GM23248 (cell line): ENCODE measurements around the gene KIF12. TPM values are rescaled to one million over a fixed set of nuclear protein-coding genes. Genes with fewer than 3 reads are reported as not detected.
A peak's percentile ranks its signal among the peaks of the same experiment; 100 is the strongest.
"Not testable (repeated sequence)": the region's sequence is repeated elsewhere in the genome, so short reads cannot be mapped to it uniquely, and the experiment has no call there.

ENCODE experiments used
- DNase-seq: peaks from one replicate; pipeline ENCODE4 v3.0.0-alpha.2; 2015
- H2AFZ ChIP-seq: fragments of 200-600 bp; sonication (generic); 2 replicates; pipeline ENCODE4 v1.6.1; 2016; ENCODE audit warnings: antibody characterized with exemption
- H3F3A ChIP-seq: fragments of 200-600 bp; sonication (generic); 2 replicates; pipeline ENCODE4 v1.6.1; 2016; ENCODE audit warnings: mild to moderate bottlenecking, antibody characterized with exemption, mixed run types; ENCODE audit not compliant: insufficient read depth
- H3K27ac ChIP-seq: fragments of 200-600 bp; sonication (generic); 2 replicates; pipeline ENCODE4 v1.5.1; 2016; ENCODE audit warnings: mild to moderate bottlenecking
- H3K27me3 ChIP-seq: fragments of 200-600 bp; sonication (generic); replicated peaks from 2 replicates; pipeline ENCODE4 v1.6.1; 2016; ENCODE audit warnings: mild to moderate bottlenecking; ENCODE audit not compliant: insufficient read depth
- H3K36me3 ChIP-seq: fragments of 200-600 bp; sonication (generic); 2 replicates; pipeline ENCODE4 v1.6.1; 2016; ENCODE audit warnings: low read depth, mild to moderate bottlenecking
- H3K4me1 ChIP-seq: fragments of 200-600 bp; sonication (generic); 2 replicates; pipeline ENCODE4 v1.6.1; 2016; ENCODE audit warnings: mild to moderate bottlenecking; ENCODE audit not compliant: insufficient read depth
- H3K4me2 ChIP-seq: fragments of 200-600 bp; sonication (generic); one replicate; pipeline ENCODE4 v1.6.1; 2016; ENCODE audit warnings: mild to moderate bottlenecking; ENCODE audit not compliant: unreplicated experiment
- H3K4me3 ChIP-seq: fragments of 200-600 bp; sonication (generic); 2 replicates; pipeline ENCODE4 v1.5.1; 2016; ENCODE audit warnings: mild to moderate bottlenecking
- H3K79me2 ChIP-seq: fragments of 200-600 bp; sonication (generic); 2 replicates; pipeline ENCODE4 v1.6.1; 2016; ENCODE audit warnings: mild to moderate bottlenecking; ENCODE audit not compliant: insufficient read depth
- H3K9ac ChIP-seq: fragments of 200-600 bp; sonication (generic); 2 replicates; pipeline ENCODE4 v1.6.1; 2016; ENCODE audit warnings: mild to moderate bottlenecking
- H3K9me2 ChIP-seq: fragments of 200-600 bp; sonication (generic); 2 replicates; pipeline ENCODE4 v1.6.1; 2016; ENCODE audit warnings: mixed run types, mild to moderate bottlenecking, moderate library complexity; ENCODE audit not compliant: insufficient read depth
- H3K9me3 ChIP-seq: fragments of 200-600 bp; sonication (generic); one replicate; pipeline ENCODE4 v1.6.1; 2017; ENCODE audit warnings: low read depth
- H4K20me1 ChIP-seq: fragments of 200-600 bp; sonication (generic); 2 replicates; pipeline ENCODE4 v1.6.0; 2016; ENCODE audit not compliant: insufficient read depth
- EZH2 ChIP-seq: fragments of 200-600 bp; sonication (generic); IDR thresholded peaks from 2 replicates; pipeline ENCODE4 v1.6.1; 2018; ENCODE audit warnings: antibody characterized with exemption, mild to moderate bottlenecking; ENCODE audit not compliant: insufficient read depth, poor library complexity, severe bottlenecking
- EZH2phosphoT487 ChIP-seq: fragments of 200-600 bp; sonication (generic); IDR thresholded peaks from 2 replicates; pipeline ENCODE4 v1.6.1; 2018; ENCODE audit warnings: antibody characterized with exemption, moderate library complexity, mild to moderate bottlenecking, low read depth; ENCODE audit not compliant: insufficient read depth
- WGBS, 2 experiments: methylation state at CpG; one replicate each; pipeline ENCODE4 v1.1.6; 2015 to 2017; ENCODE audit warnings: low lambda C conversion rate in 2 of 2, low coverage in 1 of 2; ENCODE audit errors: missing lambda C conversion rate in 2 of 2; 5-methylcytosine and 5-hydroxymethylcytosine counted together
- in situ Hi-C: fragments of 300-500 bp; cut with MboI; formaldehyde crosslinking; loops from 2 replicates; pipeline ENCODE4 v1.15.0; 2020
- polyA plus RNA-seq: library from polyadenylated mRNA; unstranded; fragments of >200 nt; fragmentation: Nextera tagmentation; extraction: Ambion mirVana; gene quantifications from 2 replicates; pipeline ENCODE4 v1.2.1, GENCODE V29; 2016
- total RNA-seq: library from RNA; depleted of rRNA; stranded (reverse); fragments of >200 nt; shearing (Covaris generic); gene quantifications from 2 replicates; pipeline ENCODE4 v1.2.3, GENCODE V29; 2014; rRNA removed

The KIF12 gene
- total and polyA plus RNA-seq, 2 experiments from 2014 or later = not detected

DNA sequence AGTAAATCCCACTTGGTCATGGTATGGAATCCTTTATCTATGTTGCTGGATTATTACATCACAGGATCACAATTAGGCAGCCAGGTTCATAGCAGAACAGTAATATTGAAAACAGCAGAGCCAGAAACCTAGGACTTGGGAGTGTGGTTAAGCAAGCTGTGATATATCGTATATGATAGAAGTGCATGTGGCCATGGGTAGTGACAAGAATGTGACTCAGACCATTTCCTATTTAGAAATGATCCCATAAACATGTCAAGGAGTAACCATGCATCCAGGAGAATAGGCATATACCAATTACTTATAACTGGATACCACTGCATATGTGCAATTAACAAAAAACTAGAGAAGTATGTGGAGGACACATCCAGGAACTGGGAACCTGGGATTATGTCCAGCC is 52.2 kb downstream of the KIF12 start:
- no peak for TF ChIP-seq EZH2phosphoT487
- TF ChIP-seq EZH2 = no peak
- Histone ChIP-seq H3F3A (no peaks in the 10 kb centered on the region), H3K4me1 (no peaks in the 10 kb centered on the region), H3K4me2 (no peak overlapping the region), H3K27ac (no peak overlapping the region), H3K79me2 (no peaks in the 10 kb centered on the region), H3K9me2 (no peaks in the 10 kb centered on the region), H2AFZ (no peak overlapping the region), H4K20me1 (no peaks in the 10 kb centered on the region), H3K36me3 (no peaks in the 10 kb centered on the region), H3K4me3 (no peak overlapping the region), H3K9ac (no peak overlapping the region), H3K9me3 (no peaks in the 10 kb centered on the region), H3K27me3 (no peaks in the 10 kb centered on the region)
- in situ Hi-C loops = no loop called here
- WGBS, 2 experiments = 68 to 70% methylated on average over 1 of the region's 1 CpG
- DNase-seq = peak; percentile 23

DNA sequence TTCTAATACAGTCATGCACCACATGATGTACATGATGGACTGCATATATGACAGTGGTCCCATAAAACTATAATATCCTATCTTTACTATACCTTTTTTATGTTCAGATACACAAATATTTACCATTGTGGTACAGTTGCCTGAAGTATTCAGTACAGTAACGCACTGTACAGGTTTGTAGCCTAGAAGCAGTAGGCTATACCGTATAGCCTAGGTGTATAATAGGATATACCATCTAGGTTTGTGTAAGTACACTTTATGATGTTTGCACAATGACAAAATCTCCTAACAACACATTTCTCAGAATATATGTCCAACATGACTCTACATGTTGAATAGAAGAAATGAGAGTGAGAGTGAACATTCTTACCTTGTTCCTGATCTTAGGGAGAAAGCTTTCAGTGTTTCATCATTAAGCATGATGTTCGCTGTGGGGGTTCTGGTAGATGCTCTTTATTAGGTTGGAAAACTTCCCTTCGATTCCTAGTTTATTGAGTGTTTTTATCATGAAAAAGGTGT is 52.8 kb downstream of the KIF12 start:
- WGBS, 2 experiments = 98 to 99% methylated on average over 4 of the region's 4 CpGs
- H3K27ac ChIP-seq = no peak overlapping the region
- in situ Hi-C loops = no loop called here
- H3K4me2 ChIP-seq = no peak overlapping the region
- no peaks in the 10 kb centered on the region for H3K79me2 ChIP-seq
- no peaks in the 10 kb centered on the region for H3K9me3 ChIP-seq
- H3K36me3 ChIP-seq = no peaks in the 10 kb centered on the region
- TF ChIP-seq EZH2 = no peak
- no peak for TF ChIP-seq EZH2phosphoT487
- no peaks in the 10 kb centered on the region for H4K20me1 ChIP-seq
- no peak overlapping the region for H3K4me3 ChIP-seq
- no peaks in the 10 kb centered on the region for H3F3A ChIP-seq
- H3K9ac ChIP-seq = no peak overlapping the region
- DNase-seq = no peak
- H3K9me2 ChIP-seq = no peaks in the 10 kb centered on the region
- no peaks in the 10 kb centered on the region for H3K27me3 ChIP-seq
- H3K4me1 ChIP-seq = no peaks in the 10 kb centered on the region
- no peak overlapping the region for H2AFZ ChIP-seq

- H3K9me3 ChIP-seq, H3K4me2 ChIP-seq, H3F3A ChIP-seq, H3K4me1 ChIP-seq, in situ Hi-C loops, DNase-seq, H3K4me3 ChIP-seq, H3K36me3 ChIP-seq, H3K9me2 ChIP-seq, H3K9ac ChIP-seq, H3K27me3 ChIP-seq, H2AFZ ChIP-seq, H4K20me1 ChIP-seq, H3K79me2 ChIP-seq, H3K27ac ChIP-seq: not testable (repeated sequence)
Observed at GRCh38 chr9:114043660-114044059, 55.4 kb downstream of the KIF12 start.

Other genes starting within 250 kb of the KIF12 start
- gene ZNF618, start 223.0 kb downstream of the KIF12 start, total RNA-seq = 2.3 and 3.9 TPM in 2 replicates
- 5.1 and 5.7 TPM in 2 replicates for gene ZNF618, start 223.0 kb downstream of the KIF12 start, polyA plus RNA-seq
- gene AMBP, start 21.0 kb downstream of the KIF12 start, total RNA-seq = not detected in 2 replicates
- not detected in 2 replicates for gene AMBP, start 21.0 kb downstream of the KIF12 start, polyA plus RNA-seq
- gene COL27A1, start 56.2 kb upstream of the KIF12 start, total RNA-seq = 2.3 and 3.9 TPM in 2 replicates
- 1.0 and 1.6 TPM in 2 replicates for gene COL27A1, start 56.2 kb upstream of the KIF12 start, polyA plus RNA-seq
- not detected in 2 replicates for gene ORM1, start 223.8 kb upstream of the KIF12 start, total RNA-seq
- not detected in 2 replicates for gene ORM1, start 223.8 kb upstream of the KIF12 start, polyA plus RNA-seq
- gene ORM2, start 230.6 kb upstream of the KIF12 start, total RNA-seq = not detected in 2 replicates
- gene ORM2, start 230.6 kb upstream of the KIF12 start, polyA plus RNA-seq = not detected in 2 replicates